BJ (cell line): ENCODE measurements around the gene RNU2-63P. TPM values are rescaled to one million over a fixed set of nuclear protein-coding genes. Genes with fewer than 3 reads are reported as not detected.
A peak's percentile ranks its signal among the peaks of the same experiment; 100 is the strongest.

Experiments
- CTCF ChIA-PET: fragments of 350-600 bp; formaldehyde crosslinking; extraction: SDS; loops from one replicate; lab custom pipeline; 2021; ENCODE audit warnings: antibody characterized with exemption, inconsistent platforms; lab: Yijun Ruan, JAX
- POLR2A ChIA-PET: fragments of 300-600 bp; sonication (Branson Sonifier 250); formaldehyde crosslinking; extraction: SDS; loops from one replicate; lab custom pipeline; 2021; ENCODE audit warnings: antibody characterized with exemption; lab: Charles Lee
- DNase-seq: peaks from one replicate; pipeline ENCODE4 v3.0.0-alpha.2; 2011; ENCODE audit warnings: low read depth
- H3K27me3 ChIP-seq: 2 replicates; pipeline ENCODE4 v1.6.0; 2011; ENCODE audit warnings: low read length; ENCODE audit not compliant: control insufficient read depth, insufficient read depth
- H3K36me3 ChIP-seq: 2 replicates; pipeline ENCODE4 v1.5.1; 2011; ENCODE audit warnings: low read length; ENCODE audit not compliant: control insufficient read depth, insufficient read depth
- H3K4me3 ChIP-seq: 2 replicates; pipeline ENCODE4 v1.5.1; 2011; ENCODE audit warnings: low read depth, mild to moderate bottlenecking, control low read depth, low read length
- CTCF ChIP-seq: IDR thresholded peaks from 2 replicates; pipeline ENCODE4 v1.5.1; 2011; ENCODE audit warnings: low read depth, mild to moderate bottlenecking, control low read depth, inconsistent platforms, low read length, moderate library complexity; ENCODE audit not compliant: insufficient read depth
- polyA minus RNA-seq: library from RNA; depleted of rRNA, polyadenylated mRNA; stranded (reverse); fragments of >200 nt; gene quantifications from 2 replicates; pipeline ENCODE4 v1.2.3, GENCODE V29; 2011; rRNA and poly(A)+ RNA removed
- polyA plus RNA-seq: library from polyadenylated mRNA; depleted of rRNA; stranded (reverse); fragments of >200 nt; gene quantifications from 2 replicates; pipeline ENCODE4 v1.2.3, GENCODE V29; 2011; rRNA removed

Gene RNU2-63P
- polyA plus RNA-seq (not detected in 2 replicates), polyA minus RNA-seq (24.5 and 35.8 TPM in 2 replicates)

- Histone ChIP-seq H3K4me3 (peak within 1 kb of the TSS; percentile 42), H3K36me3 (no peaks in the 10 kb centered on the region), H3K27me3 (no peaks in the 10 kb centered on the region; the same call in 1 of the 2 replicates)
- peak; percentile 39 for DNase-seq
- CTCF ChIA-PET = interaction anchor here (1.0 to 2.7 kb wide), 2 partner anchors 11 to 14 kb away, joined by 3 to 10 read pairs; no protein-coding TSS in a partner anchor
- POLR2A ChIA-PET = no interaction called here
- no peak for TF ChIP-seq CTCF
These were observed at the start of gene RNU2-63P for GRCh38 chr2:88016086-88016959. Gene RNU2-63P (minus strand): TSS chr2:88016547.

- CTCF ChIA-PET = interaction anchor here (0.8 to 4.8 kb wide), 24 partner anchors 8 to 128 kb away, joined by 3 to 159 read pairs (median 5); partner anchors contain the start of genes FABP1 and THNSL2
- Histone ChIP-seq H3K4me3 (no peak overlapping the region), H3K36me3 (no peaks in the 10 kb centered on the region), H3K27me3 (no peaks in the 10 kb centered on the region)
- POLR2A ChIA-PET = no interaction called here
- no peak for TF ChIP-seq CTCF
- DNase-seq = no peak
These were observed 44.9 kb upstream of the RNU2-63P start for GRCh38 chr2:88061295-88061694.

- POLR2A ChIA-PET = no interaction called here
These were observed 44.5 kb upstream of the RNU2-63P start for GRCh38 chr2:88060907-88061275.

GRCh38 chr2:88059979-88060906 is 43.9 kb upstream of the RNU2-63P start:
- no peak overlapping the region for H3K4me3 ChIP-seq
- ChIA-PET POLR2A (interaction anchor here (0.6 to 0.7 kb wide), 2 partner anchors 99 to 111 kb away, joined by 3 read pairs; no protein-coding TSS in a partner anchor), CTCF (interaction anchor here (0.6 to 4.8 kb wide), 41 partner anchors 9 to 639 kb away, joined by 3 to 159 read pairs (median 5); partner anchors contain the start of genes FABP1 and THNSL2)
- no peaks in the 10 kb centered on the region for H3K36me3 ChIP-seq
- TF ChIP-seq CTCF = peak; percentile 83
- no peak for DNase-seq
- H3K27me3 ChIP-seq = no peaks in the 10 kb centered on the region

More at GRCh38 chr2:88060907-88061275, 44.5 kb upstream of the RNU2-63P start:
- Histone ChIP-seq H3K36me3 (no peaks in the 10 kb centered on the region), H3K27me3 (no peaks in the 10 kb centered on the region), H3K4me3 (no peak overlapping the region)
- no peak for DNase-seq
- TF ChIP-seq CTCF = no peak
- CTCF ChIA-PET = interaction anchor here (0.6 to 4.8 kb wide), 39 partner anchors 8 to 638 kb away, joined by 3 to 159 read pairs (median 5); partner anchors contain the start of genes FABP1 and THNSL2
